ENCODE results near the gene VIT. TPM values are rescaled to one million over a fixed set of nuclear protein-coding genes. Genes with fewer than 3 reads are reported as not detected.

Gene VIT
- polyA plus RNA-seq, 1 of the 3 experiments (the other 2 are of a cell fraction), result not detected

- no peaks in the 10 kb centered on the region for H3K4me1 ChIP-seq (ENCODE audit: control insufficient read depth in 1 of 2, insufficient read depth in 2 of 2, low read depth in 1 of 2, low read length in 1 of 2)
- no peak overlapping the region for H3K4me2 ChIP-seq
- H3K27me3 ChIP-seq (ENCODE audit: insufficient read depth), result no peaks in the 10 kb centered on the region
- H3F3A ChIP-seq (replicated peaks; ENCODE audit: insufficient read depth), result peaks cover 4% of the 10 kb centered on the region
- no peaks in the 10 kb centered on the region for H3K9me3 ChIP-seq
- POLR2A ChIA-PET, result no interaction called here
- H3K27ac ChIP-seq (ENCODE audit: low read depth in 2 of 2, low read length in 1 of 2), result no peak overlapping the region
- H3K79me2 ChIP-seq (ENCODE audit: insufficient read depth), result no peaks in the 10 kb centered on the region
- CTCF ChIA-PET, result interaction anchor here (0.8 to 1.2 kb wide), 2 partner anchors 10 to 55 kb away, joined by 4 to 5 read pairs; no protein-coding TSS in a partner anchor
- H4K20me1 ChIP-seq (ENCODE audit: insufficient read depth), result no peaks in the 10 kb centered on the region
- WGBS (ENCODE audit: low lambda C conversion rate), result 90% methylated on average over 4 of the region's 4 CpGs
- TF ChIP-seq REST (IDR thresholded peaks at IDR 0.05; ENCODE audit: low read depth, low read length) (no peak), ELF1 (IDR thresholded peaks at IDR 0.05) (no peak), GATA2 (CRISPR knock-in tag; IDR thresholded peaks at IDR 0.05) (no peak), IRF3 (IDR thresholded peaks at IDR 0.05; ENCODE audit: low read depth, low read length) (no peak), MXI1 (IDR thresholded peaks at IDR 0.05; ENCODE audit: low read depth, low read length) (no peak), YY1 (IDR thresholded peaks at IDR 0.05; ENCODE audit: low read depth) (no peak), USF2 (IDR thresholded peaks at IDR 0.05; ENCODE audit: borderline replicate concordance, low read depth, low read length) (no peak), JUND (IDR thresholded peaks at IDR 0.05) (no peak), GABPA (IDR thresholded peaks at IDR 0.05; ENCODE audit: low read depth) (no peak), CTCF (IDR thresholded peaks at IDR 0.05) (no peak), FOXM1 (IDR thresholded peaks at IDR 0.05; ENCODE audit: low read depth) (no peak), POLR2AphosphoS5 (IDR thresholded peaks at IDR 0.05; ENCODE audit: low read depth, low read length) (no peak), SIN3A (IDR thresholded peaks at IDR 0.05; ENCODE audit: borderline replicate concordance, low read depth, low read length) (no peak)
- H3K9ac ChIP-seq, result no peak overlapping the region
- H3K36me3 ChIP-seq (replicated peaks in 1 of 2; ENCODE audit: control insufficient read depth in 1 of 2, insufficient read depth in 2 of 2, low read length in 1 of 2), result peaks cover 17 to 35% of the 10 kb centered on the region in 2 experiments
- 0 out of 2 replicates have a peak, but pooled peaks cover 3% of the 10 kb centered on the region for H3K9me2 ChIP-seq
- DNase-seq, result no peak
- H3K4me3 ChIP-seq (ENCODE audit: low read depth in 2 of 2, low read length in 1 of 2), result no peak overlapping the region
- H2AFZ ChIP-seq (ENCODE audit: low read depth), result no peak overlapping the region
These were observed 143.6 kb downstream of the VIT start for GRCh38 chr2:36839976-36840617.

Measured in SK-N-SH (cell line).